HG02943 (cell line): ENCODE data around the gene DNLZ.

Experiments used
- ATAC-seq: cut with Tn5 transposase; IDR thresholded peaks from one replicate; pipeline ENCODE4 v1.9.1; 2021; ENCODE audit warnings: mild to moderate bottlenecking, low read depth, moderate library complexity; ENCODE audit not compliant: unreplicated experiment

The DNLZ gene

GRCh38 chr9:136345281-136346156 lies 18.0 kb downstream of the DNLZ start:
- no peak for ATAC-seq

GRCh38 chr9:136344544-136345280 lies 18.8 kb downstream of the DNLZ start:
- no peak for ATAC-seq

- no peak for ATAC-seq
Measured at GRCh38 chr9:136343884-136344269, 19.7 kb downstream of the DNLZ start.

GRCh38 chr9:136343121-136343883 lies 20.2 kb downstream of the DNLZ start:
- no peak for ATAC-seq

- ATAC-seq: no peak
Measured at GRCh38 chr9:136342181-136343120, 21.1 kb downstream of the DNLZ start.

GRCh38 chr9:136341769-136342168 lies 21.8 kb downstream of the DNLZ start:
- ATAC-seq: no peak

- no peak for ATAC-seq
Measured at GRCh38 chr9:136341042-136341655, 22.4 kb downstream of the DNLZ start.

GRCh38 chr9:136340356-136341041 lies 23.0 kb downstream of the DNLZ start:
- no peak for ATAC-seq

- no peak for ATAC-seq
Measured at GRCh38 chr9:136339958-136340310, 23.6 kb downstream of the DNLZ start.

- ATAC-seq: no peak
Measured at GRCh38 chr9:136339173-136339957, 24.2 kb downstream of the DNLZ start.

GRCh38 chr9:136338511-136338910 lies 25.0 kb downstream of the DNLZ start:
- ATAC-seq: no peak

- no peak for ATAC-seq
Measured at GRCh38 chr9:136337416-136338395, 25.8 kb downstream of the DNLZ start.

- no peak for ATAC-seq
Measured at GRCh38 chr9:136336881-136337280, 26.7 kb downstream of the DNLZ start.

- ATAC-seq: no peak
Measured at GRCh38 chr9:136336156-136336870, 27.2 kb downstream of the DNLZ start.

GRCh38 chr9:136335296-136336155 lies 28.0 kb downstream of the DNLZ start:
- ATAC-seq: no peak

- ATAC-seq: no peak
Measured at GRCh38 chr9:136334541-136334940, 29.0 kb downstream of the DNLZ start.
